B cell (primary cell): ENCODE measurements around the gene IMP3. TPM values are rescaled to one million over a fixed set of nuclear protein-coding genes. Genes with fewer than 3 reads are reported as not detected.

Source experiments
- ATAC-seq: fragments of 200-7000 bp; cut with Tn5 transposase; one replicate; pipeline ENCODE4 v1.10.0; 2021; ENCODE audit warnings: low read depth, mild to moderate bottlenecking, moderate number of reproducible peaks, moderate library complexity
- CTCF ChIA-PET: fragments of 350-600 bp; sonication (Branson Sonifier 250); formaldehyde crosslinking; loops from one replicate; lab custom pipeline; 2021; ENCODE audit warnings: antibody characterized with exemption, inconsistent platforms; lab: Charles Lee
- POLR2A ChIA-PET: fragments of 350-600 bp; sonication (Branson Sonifier 250); formaldehyde crosslinking; loops from one replicate; lab custom pipeline; 2021; ENCODE audit warnings: antibody characterized with exemption; lab: Charles Lee
- DNase-seq: peaks from one replicate; pipeline ENCODE4 v3.0.0; 2013
- H2AFZ ChIP-seq: 2 replicates; pipeline ENCODE4 v1.6.1; 2012; ENCODE audit warnings: mild to moderate bottlenecking, low read depth, low read length; ENCODE audit not compliant: insufficient read depth, poor library complexity, severe bottlenecking
- H3K27ac ChIP-seq, 2 donors: 1 replicate in 1 of 2; 2 replicates in 1 of 2; pipeline ENCODE4 v1.5.1; 2012 to 2013; ENCODE audit warnings: low read length in 2 of 2, mild to moderate bottlenecking in 2 of 2, moderate library complexity in 1 of 2
- H3K27me3 ChIP-seq, 4 experiments: fragments of 200-600 bp in 1 of 4; sonication (generic) in 1 of 4; replicated peaks in 1 of 4; 1 replicate in 2 of 4; 2 replicates in 2 of 4; pipeline versions ENCODE4 v1.6.1 to v1.7.0; 2013 to 2016; ENCODE audit warnings: low read length in 3 of 4, mild to moderate bottlenecking in 2 of 4, mixed read lengths in 1 of 4, moderate library complexity in 1 of 4; ENCODE audit not compliant: insufficient read depth in 4 of 4, control insufficient read depth in 3 of 4; ENCODE audit errors: control extremely low read depth in 1 of 4
- H3K36me3 ChIP-seq, 2 experiments: replicated peaks in 1 of 2; 1 replicate in 1 of 2; 2 replicates in 1 of 2; pipeline versions ENCODE4 v1.6.1 to v1.7.1; 2013; ENCODE audit warnings: low read length in 1 of 2; ENCODE audit not compliant: insufficient read depth in 2 of 2, control insufficient read depth in 1 of 2; ENCODE audit errors: control extremely low read depth in 1 of 2, extremely low read depth in 1 of 2
- H3K4me1 ChIP-seq, 2 donors: fragments of 200-600 bp in 1 of 2; sonication (generic) in 1 of 2; 1 replicate in 1 of 2; 2 replicates in 1 of 2; pipeline versions ENCODE4 v1.5.1 to v1.6.1; 2013 to 2017; ENCODE audit warnings: low read length in 2 of 2; ENCODE audit not compliant: control insufficient read depth in 2 of 2, insufficient read depth in 2 of 2
- H3K4me2 ChIP-seq: replicated peaks from 2 replicates; pipeline ENCODE3; 2012; ENCODE audit warnings: mild to moderate bottlenecking, low read depth, low read length; ENCODE audit not compliant: poor library complexity, severe bottlenecking
- H3K4me3 ChIP-seq, 5 experiments: fragments of 200-600 bp in 1 of 5; sonication (generic) in 1 of 5; 1 replicate in 3 of 5; 2 replicates in 2 of 5; pipeline versions ENCODE4 v1.5.1 to v1.7.0; 2011 to 2016; ENCODE audit warnings: low read length in 4 of 5, mild to moderate bottlenecking in 4 of 5, low read depth in 2 of 5, control low read depth in 1 of 5, moderate library complexity in 1 of 5; ENCODE audit not compliant: insufficient read depth in 1 of 5; ENCODE audit errors: control extremely low read depth in 1 of 5, extremely low read depth in 1 of 5
- H3K79me2 ChIP-seq: fragments of 200-600 bp; sonication (generic); one replicate; pipeline ENCODE4 v1.6.0; 2016; ENCODE audit warnings: low read length; ENCODE audit not compliant: control insufficient read depth, insufficient read depth
- H3K9ac ChIP-seq: fragments of 200-600 bp; sonication (generic); 2 replicates; pipeline ENCODE4 v1.6.1; 2017; ENCODE audit warnings: mild to moderate bottlenecking, low read length, moderate library complexity
- H3K9me3 ChIP-seq, 3 donors: one replicate each; pipeline versions ENCODE4 v1.6.1 to v1.7.1; 2013; ENCODE audit warnings: low read length in 2 of 3; ENCODE audit not compliant: control insufficient read depth in 2 of 3, insufficient read depth in 1 of 3; ENCODE audit errors: control extremely low read depth in 1 of 3
- H4K20me1 ChIP-seq: 2 replicates; pipeline ENCODE4 v1.6.0; 2012; ENCODE audit warnings: mild to moderate bottlenecking, low read length; ENCODE audit not compliant: insufficient read depth, control insufficient read depth, poor library complexity, severe bottlenecking
- H3K27ac Mint-ChIP-seq: one replicate; pipeline ENCODE4 v1.8.0; 2021; ENCODE audit warnings: mixed read lengths
- H3K27me3 Mint-ChIP-seq: one replicate; pipeline ENCODE4 v1.8.0; 2021; ENCODE audit warnings: mixed read lengths
- H3K4me1 Mint-ChIP-seq: one replicate; pipeline ENCODE4 v1.8.0; 2021; ENCODE audit warnings: mixed read lengths
- H3K4me3 Mint-ChIP-seq: one replicate; pipeline ENCODE4 v1.8.0; 2021; ENCODE audit warnings: mixed read lengths
- H3K9me3 Mint-ChIP-seq: one replicate; pipeline ENCODE4 v1.8.0; 2022; ENCODE audit warnings: mixed read lengths; ENCODE audit not compliant: insufficient read depth
- CTCF ChIP-seq: fragments of 200-600 bp; IDR thresholded peaks from one replicate; pipeline ENCODE4 v1.8.0; 2022; ENCODE audit warnings: antibody characterized with exemption, mild to moderate bottlenecking
- EZH2 ChIP-seq: IDR thresholded peaks from 2 replicates; pipeline ENCODE4 v1.6.1; 2012; ENCODE audit warnings: borderline replicate concordance, low read depth, mild to moderate bottlenecking, moderate library complexity, low read length; ENCODE audit not compliant: insufficient read depth, poor library complexity, severe bottlenecking
- WGBS: methylation state at CpG from one replicate; pipeline ENCODE4 v1.1.5; 2013; ENCODE audit warnings: missing lambda C conversion rate; ENCODE audit not compliant: insufficient coverage; 5-methylcytosine and 5-hydroxymethylcytosine counted together
- intact Hi-C: fragments of 100-400 bp; cut with micrococcal nuclease; formaldehyde crosslinking; loops from one replicate; pipeline ENCODE4 v1.10.0; 2022
- polyA plus RNA-seq: library from polyadenylated mRNA; depleted of rRNA; stranded (reverse); fragments of >200 nt; gene quantifications from 2 replicates; pipeline ENCODE4 v1.2.3, GENCODE V29; 2012
- total RNA-seq, 2 donors: library from RNA; stranded (reverse); fragments of 120-200 nt in 1 of 2; gene quantifications; 1 replicate in 1 of 2; 2 replicates in 1 of 2; pipeline versions ENCODE4 v1.2.3 to v1.2.4, GENCODE V29; 2013 to 2022

Gene IMP3
- total and polyA plus RNA-seq, 2 donors (not counting 1 experiment from before 2014, with no cell fraction given) = 60.8 to 85.1 TPM

- no peak overlapping the region for H3K4me3 Mint-ChIP-seq
- POLR2A ChIA-PET = no interaction called here
- H3K36me3 ChIP-seq = peaks cover 4 to 24% of the 10 kb centered on the region in 2 experiments
- H3K27ac Mint-ChIP-seq = no peak overlapping the region
- TF ChIP-seq CTCF (no peak), EZH2 (no peak)
- no peak overlapping the region for H3K4me3 ChIP-seq
- H3K79me2 ChIP-seq = no peaks in the 10 kb centered on the region
- no peaks in the 10 kb centered on the region for H3K27me3 Mint-ChIP-seq
- no peaks in the 10 kb centered on the region for H3K9me3 Mint-ChIP-seq
- H3K9ac ChIP-seq = no peak overlapping the region
- CTCF ChIA-PET = interaction anchor here (2.4 kb wide), 1 partner anchor 13 kb away, joined by 5 read pairs; the partner anchor contains the start of gene PTPN9
- H2AFZ ChIP-seq = no peak overlapping the region
- no peak overlapping the region for H3K27ac ChIP-seq
- H3K27me3 ChIP-seq = no peaks in the 10 kb centered on the region
- no peak overlapping the region for H3K4me2 ChIP-seq
- H3K4me1 Mint-ChIP-seq = no peaks in the 10 kb centered on the region
- DNase-seq (no peak), ATAC-seq (no peak)
- no peaks in the 10 kb centered on the region for H3K9me3 ChIP-seq
- no peaks in the 10 kb centered on the region for H4K20me1 ChIP-seq
- 88% methylated on average over 3 of the region's 4 CpGs for WGBS
- H3K4me1 ChIP-seq = no peaks in the 10 kb centered on the region
- intact Hi-C loops = no loop called here
Measured at GRCh38 chr15:75591655-75592364, 48.2 kb downstream of the IMP3 start.

- Mint-ChIP-seq H3K9me3 (no peaks in the 10 kb centered on the region), H3K27ac (no peak overlapping the region), H3K27me3 (no peaks in the 10 kb centered on the region), H3K4me1 (no peaks in the 10 kb centered on the region), H3K4me3 (no peak overlapping the region)
- H3K4me3 ChIP-seq = no peak overlapping the region
- peaks cover 1 to 10% of the 10 kb centered on the region in 2 experiments for H3K36me3 ChIP-seq
- ChIA-PET POLR2A (no interaction called here), CTCF (interaction anchor here (2.4 kb wide), 1 partner anchor 11 kb away, joined by 7 read pairs; the partner anchor contains the start of gene PTPN9)
- no peaks in the 10 kb centered on the region for H3K79me2 ChIP-seq
- H3K27ac ChIP-seq = no peak overlapping the region
- no peak for TF ChIP-seq CTCF
- no peak for TF ChIP-seq EZH2
- no peak overlapping the region for H2AFZ ChIP-seq
- no peaks in the 10 kb centered on the region for H3K9me3 ChIP-seq
- H3K9ac ChIP-seq = no peak overlapping the region
- WGBS = no CpG with 5 or more reads among the region's 2 CpGs
- no peaks in the 10 kb centered on the region for H4K20me1 ChIP-seq
- intact Hi-C loops = no loop called here
- no peak overlapping the region for H3K4me2 ChIP-seq
- ATAC-seq (no peak), DNase-seq (no peak)
- no peaks in the 10 kb centered on the region for H3K27me3 ChIP-seq
- no peaks in the 10 kb centered on the region for H3K4me1 ChIP-seq
Measured at GRCh38 chr15:75590239-75590638, 49.8 kb downstream of the IMP3 start.
